NB4 (cell line): ENCODE measurements around the gene SLC22A23.

Experiments
- DNase-seq: peaks from one replicate; pipeline ENCODE4 v3.0.0; 2010; ENCODE audit warnings: low read depth
- H3K4me3 ChIP-seq: one replicate; pipeline ENCODE4 v1.5.1; 2011; ENCODE audit warnings: mild to moderate bottlenecking, low read depth, low read length, moderate library complexity
- MYC ChIP-seq: IDR thresholded peaks from 2 replicates; pipeline ENCODE4 v1.6.1; 2011; ENCODE audit warnings: low read depth, low read length
- POLR2A ChIP-seq: IDR thresholded peaks from 2 replicates; pipeline ENCODE4 v1.6.1; 2011; ENCODE audit warnings: mild to moderate bottlenecking; ENCODE audit not compliant: insufficient read length; ENCODE audit errors: extremely low read depth
- TF ChIP-seq, protein P1 (sequence below): IDR thresholded peaks from one replicate; pipeline ENCODE4 v1.5.1; 2012; ENCODE audit warnings: low read depth, low read length
- TF ChIP-seq, protein P2 (sequence below): IDR thresholded peaks from 2 replicates; pipeline ENCODE4 v1.6.1; 2011; ENCODE audit warnings: low read depth, low read length

Gene SLC22A23

DNA sequence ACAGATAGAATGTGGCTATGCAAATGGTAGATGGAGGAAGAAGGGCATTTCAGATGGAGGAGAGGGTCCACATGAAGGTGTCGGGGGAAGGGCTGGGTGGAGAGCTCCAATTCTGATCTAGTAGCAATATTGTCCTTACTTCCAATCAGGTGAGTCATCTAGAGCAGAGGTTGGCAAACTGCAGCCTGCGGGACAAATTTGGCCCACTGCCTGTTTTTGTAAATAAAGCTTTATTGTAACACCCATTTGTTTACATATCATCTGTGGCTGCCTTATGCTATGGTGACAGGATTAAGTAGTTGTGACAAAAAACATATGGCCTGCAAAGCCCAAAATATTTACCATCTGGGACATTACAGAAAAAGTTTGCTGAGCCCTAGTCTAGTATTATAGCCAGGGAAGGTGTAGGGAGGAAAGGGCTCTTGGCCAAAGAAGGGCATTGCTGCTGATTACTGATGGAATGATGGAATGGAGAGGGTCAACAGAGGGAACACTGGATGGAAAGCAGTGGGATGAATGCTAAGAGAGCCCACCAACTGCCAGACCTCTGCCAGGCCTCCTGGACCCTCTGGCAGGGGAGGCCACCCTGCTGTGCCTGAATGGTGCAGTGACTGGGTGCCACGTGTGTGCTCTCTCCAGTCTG is 79.8 kb downstream of the SLC22A23 start:
- no peak for TF ChIP-seq MYC
- TF ChIP-seq, protein P1, sequence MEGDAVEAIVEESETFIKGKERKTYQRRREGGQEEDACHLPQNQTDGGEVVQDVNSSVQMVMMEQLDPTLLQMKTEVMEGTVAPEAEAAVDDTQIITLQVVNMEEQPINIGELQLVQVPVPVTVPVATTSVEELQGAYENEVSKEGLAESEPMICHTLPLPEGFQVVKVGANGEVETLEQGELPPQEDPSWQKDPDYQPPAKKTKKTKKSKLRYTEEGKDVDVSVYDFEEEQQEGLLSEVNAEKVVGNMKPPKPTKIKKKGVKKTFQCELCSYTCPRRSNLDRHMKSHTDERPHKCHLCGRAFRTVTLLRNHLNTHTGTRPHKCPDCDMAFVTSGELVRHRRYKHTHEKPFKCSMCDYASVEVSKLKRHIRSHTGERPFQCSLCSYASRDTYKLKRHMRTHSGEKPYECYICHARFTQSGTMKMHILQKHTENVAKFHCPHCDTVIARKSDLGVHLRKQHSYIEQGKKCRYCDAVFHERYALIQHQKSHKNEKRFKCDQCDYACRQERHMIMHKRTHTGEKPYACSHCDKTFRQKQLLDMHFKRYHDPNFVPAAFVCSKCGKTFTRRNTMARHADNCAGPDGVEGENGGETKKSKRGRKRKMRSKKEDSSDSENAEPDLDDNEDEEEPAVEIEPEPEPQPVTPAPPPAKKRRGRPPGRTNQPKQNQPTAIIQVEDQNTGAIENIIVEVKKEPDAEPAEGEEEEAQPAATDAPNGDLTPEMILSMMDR: no peak
- no peak for TF ChIP-seq POLR2A
- DNase-seq: no peak
- no peak overlapping the region for H3K4me3 ChIP-seq

DNA sequence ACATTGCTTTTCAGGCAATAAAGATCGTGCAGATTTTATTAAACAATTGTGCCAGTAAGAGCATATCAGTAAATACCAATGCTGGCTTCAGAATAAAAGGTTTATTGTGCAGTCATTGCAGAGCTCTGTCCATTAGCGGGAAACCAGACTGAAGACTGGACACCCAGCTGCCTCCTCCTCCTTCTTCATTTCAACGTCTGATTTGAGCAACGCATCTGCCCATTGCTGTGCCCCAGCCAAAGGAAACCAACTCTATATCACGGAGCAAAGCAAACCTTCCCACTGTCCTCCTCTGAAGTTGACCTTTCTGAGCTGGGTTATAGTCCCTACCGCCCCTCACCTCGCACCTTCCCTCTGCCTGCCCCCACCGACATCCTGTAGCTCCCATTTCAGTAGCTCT is 80.8 kb downstream of the SLC22A23 start:
- TF ChIP-seq POLR2A (no peak), MYC (no peak)
- TF ChIP-seq, protein P1: no peak
- TF ChIP-seq, protein P2, sequence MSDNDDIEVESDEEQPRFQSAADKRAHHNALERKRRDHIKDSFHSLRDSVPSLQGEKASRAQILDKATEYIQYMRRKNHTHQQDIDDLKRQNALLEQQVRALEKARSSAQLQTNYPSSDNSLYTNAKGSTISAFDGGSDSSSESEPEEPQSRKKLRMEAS: no peak
- no peak overlapping the region for H3K4me3 ChIP-seq
- no peak for DNase-seq

DNA sequence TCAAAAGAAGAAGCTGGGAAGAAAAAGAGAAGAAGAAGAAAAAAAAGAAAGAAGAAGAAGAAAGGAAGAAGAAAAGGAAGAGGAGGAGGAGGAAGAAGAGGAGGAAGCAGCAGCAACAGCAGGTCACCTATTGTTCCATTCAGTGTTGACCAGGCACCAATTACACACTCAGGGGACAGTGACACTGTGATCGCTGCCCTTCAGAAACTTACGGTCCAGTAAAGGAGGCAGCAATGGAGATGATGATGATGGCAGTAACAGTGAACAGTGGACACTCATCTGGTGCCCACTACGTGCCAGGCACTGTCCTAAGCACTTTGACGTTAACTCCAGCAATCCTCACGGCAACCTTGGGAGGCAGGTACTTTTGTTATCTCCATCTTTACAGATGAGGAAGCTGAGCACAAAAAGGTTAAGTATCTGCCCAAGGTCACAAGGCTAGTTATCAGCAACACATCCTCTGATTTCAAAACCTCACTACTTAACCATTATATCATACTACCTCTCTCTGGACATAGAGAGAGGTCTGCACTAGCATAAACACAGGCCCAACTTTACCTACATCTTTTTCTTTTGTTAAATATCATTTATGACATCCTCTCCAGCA is 83.2 kb downstream of the SLC22A23 start:
- no peak for DNase-seq
- TF ChIP-seq POLR2A: no peak
- TF ChIP-seq, protein P1: no peak
- TF ChIP-seq MYC: no peak
- TF ChIP-seq, protein P2: no peak
- H3K4me3 ChIP-seq: no peak overlapping the region

DNA sequence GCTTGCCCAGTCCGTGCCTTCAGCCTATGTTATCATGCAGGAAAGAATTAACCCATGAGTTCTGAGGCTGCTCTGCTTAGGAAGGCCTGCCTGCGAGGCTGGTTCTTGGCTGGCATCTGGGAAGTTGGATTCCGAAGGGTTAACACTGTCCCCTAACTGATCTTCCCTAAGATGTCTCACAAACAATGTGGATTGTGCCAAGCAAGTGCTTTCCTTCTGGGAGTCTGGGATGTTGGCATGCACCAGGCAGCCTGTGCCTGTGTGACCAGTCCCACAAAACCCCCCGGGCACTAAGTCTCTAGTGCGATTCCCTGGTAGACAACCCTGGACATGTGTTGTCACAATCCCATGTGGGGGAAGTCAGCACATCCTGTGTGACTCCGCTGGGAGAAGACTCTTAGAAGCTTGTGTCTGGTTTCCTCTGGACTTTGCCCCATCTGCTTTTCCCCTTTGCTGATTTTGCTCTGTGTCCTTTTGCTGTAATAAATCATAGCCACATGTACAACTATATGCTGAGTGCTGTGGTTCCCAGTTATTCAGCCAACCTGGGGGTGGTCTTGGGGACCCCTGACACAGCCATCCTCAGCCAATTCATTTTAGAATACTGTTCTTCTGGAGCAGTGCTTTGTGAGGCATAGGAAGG is 83.8 kb downstream of the SLC22A23 start:
- H3K4me3 ChIP-seq: no peak overlapping the region
- DNase-seq: no peak
- TF ChIP-seq POLR2A (no peak), MYC (no peak)
- TF ChIP-seq, protein P2: no peak
- TF ChIP-seq, protein P1: no peak

DNA sequence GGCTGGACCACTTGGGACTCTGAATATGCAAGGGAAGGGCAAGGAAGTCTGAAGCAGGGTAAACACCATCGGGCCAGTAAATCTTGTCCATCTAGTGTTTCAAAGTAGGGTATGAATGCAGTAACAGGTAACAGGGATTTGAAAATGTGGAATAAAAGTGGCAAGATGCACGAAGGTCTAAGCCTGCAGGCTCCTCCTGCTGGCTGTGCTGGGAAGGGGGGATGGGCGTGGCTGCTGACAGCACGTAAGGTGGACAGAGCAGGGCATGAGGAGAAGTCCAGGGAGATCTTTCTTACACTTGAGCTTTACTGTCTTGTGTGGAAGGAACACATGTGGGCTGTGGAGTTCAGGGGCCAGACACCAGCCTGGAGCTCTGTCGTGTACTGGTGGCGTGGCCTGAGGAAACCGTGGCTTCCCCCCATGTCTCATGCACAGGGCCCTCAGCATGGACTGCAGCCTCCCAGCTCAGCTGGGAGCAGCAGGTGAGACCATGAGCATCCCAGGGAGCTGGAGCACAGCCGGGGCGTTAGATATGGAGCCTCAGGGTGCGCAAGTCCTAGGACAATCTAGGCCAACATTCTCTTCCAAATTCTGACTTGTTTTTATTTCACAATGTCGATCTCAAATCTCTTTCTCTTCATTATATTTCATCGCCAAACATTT is 84.5 kb downstream of the SLC22A23 start:
- TF ChIP-seq, protein P2: no peak
- TF ChIP-seq, protein P1: peak; percentile 5
- TF ChIP-seq POLR2A: no peak
- no peak overlapping the region for H3K4me3 ChIP-seq
- DNase-seq: no peak
